ENCODE measurements around the gene CLPTM1L. TPM values are rescaled to one million over a fixed set of nuclear protein-coding genes. Genes with fewer than 3 reads are reported as not detected.
"Not testable (repeated sequence)": the region's sequence is repeated elsewhere in the genome, so short reads cannot be mapped to it uniquely, and the experiment has no call there.

Gene CLPTM1L
- total and polyA plus RNA-seq, 12 donors: 40.7 to 96.5 (median 83.2) TPM

GRCh38 chr5:1342268-1342667 is 2.6 kb downstream of the CLPTM1L start:
- H3K9me3 ChIP-seq (replicated peaks in 1 of 3): no peaks in the 10 kb centered on the region
- H3K4me1 ChIP-seq (replicated peaks in 1 of 2): peaks cover 12 to 23% of the 10 kb centered on the region in 2 donors
- WGBS, 4 donors: 88 to 95% (median 92%) methylated on average over 10 to 12 of the region's 12 CpGs
- DNase-seq: no peak
- H3K4me3 ChIP-seq: no peak overlapping the region
- intact Hi-C loops (cut with DNase I): loop anchor here in 1 of 2 donors (10.0 kb wide), 1 partner anchor 303 kb away; no protein-coding TSS in a partner anchor
- TF ChIP-seq CTCF (IDR thresholded peaks at IDR 0.05) (no peak), POLR2A (IDR thresholded peaks at IDR 0.05) (no peak)
- peaks cover 0 to 44% of the 10 kb centered on the region in 2 donors for H3K36me3 ChIP-seq (replicated peaks in 1 of 2)
- H3K27me3 ChIP-seq: no peaks in the 10 kb centered on the region
- no peak overlapping the region for H3K27ac ChIP-seq

GRCh38 chr5:1341863-1342262 is 3.0 kb downstream of the CLPTM1L start:
- DNase-seq: no peak
- H3K4me3 ChIP-seq: no peak overlapping the region
- H3K27me3 ChIP-seq: no peaks in the 10 kb centered on the region
- peaks cover 12 to 23% of the 10 kb centered on the region in 2 donors for H3K4me1 ChIP-seq (replicated peaks in 1 of 2)
- H3K36me3 ChIP-seq (replicated peaks in 1 of 2): peaks cover 0 to 48% of the 10 kb centered on the region in 2 donors
- TF ChIP-seq POLR2A (IDR thresholded peaks at IDR 0.05): no peak
- TF ChIP-seq CTCF (IDR thresholded peaks at IDR 0.05): no peak
- no peak overlapping the region for H3K27ac ChIP-seq
- intact Hi-C loops (cut with DNase I): loop anchor here in 1 of 2 donors (10.0 kb wide), 1 partner anchor 303 kb away; no protein-coding TSS in a partner anchor
- no peaks in the 10 kb centered on the region for H3K9me3 ChIP-seq (replicated peaks in 1 of 3)
- WGBS, 4 donors: 88 to 92% (median 90%) methylated on average over 9 to 15 of the region's 15 CpGs

GRCh38 chr5:1339818-1340210 is 5.1 kb downstream of the CLPTM1L start:
- 60 to 96% (median 88%) methylated on average over 1 to 17 of the region's 17 CpGs for WGBS, 4 donors
- peaks cover 0 to 69% of the 10 kb centered on the region in 2 donors for H3K36me3 ChIP-seq (replicated peaks in 1 of 2)
- not testable (repeated sequence) for H3K27me3 ChIP-seq; DNase-seq; H3K27ac ChIP-seq; H3K9me3 ChIP-seq (replicated peaks in 1 of 3); H3K4me3 ChIP-seq
- intact Hi-C loops (cut with DNase I): loop anchor here in 1 of 2 donors (10.0 kb wide), 1 partner anchor 305 kb away; no protein-coding TSS in a partner anchor
- H3K4me1 ChIP-seq (replicated peaks in 1 of 2): peaks cover 7 to 13% of the 10 kb centered on the region in 2 donors

GRCh38 chr5:1339139-1339817 is 5.6 kb downstream of the CLPTM1L start:
- Histone ChIP-seq H3K4me1 (replicated peaks in 1 of 2) (peaks cover 6 to 13% of the 10 kb centered on the region in 2 donors), H3K36me3 (replicated peaks in 1 of 2) (peaks cover 0 to 74% of the 10 kb centered on the region in 2 donors)
- intact Hi-C loops (cut with DNase I); H3K9me3 ChIP-seq (replicated peaks in 1 of 3); H3K4me3 ChIP-seq; DNase-seq; H3K27me3 ChIP-seq; H3K27ac ChIP-seq: not testable (repeated sequence)
- 94 to 96% (median 95%) methylated on average over 10 to 34 of the region's 34 CpGs for WGBS, 4 donors

DNA sequence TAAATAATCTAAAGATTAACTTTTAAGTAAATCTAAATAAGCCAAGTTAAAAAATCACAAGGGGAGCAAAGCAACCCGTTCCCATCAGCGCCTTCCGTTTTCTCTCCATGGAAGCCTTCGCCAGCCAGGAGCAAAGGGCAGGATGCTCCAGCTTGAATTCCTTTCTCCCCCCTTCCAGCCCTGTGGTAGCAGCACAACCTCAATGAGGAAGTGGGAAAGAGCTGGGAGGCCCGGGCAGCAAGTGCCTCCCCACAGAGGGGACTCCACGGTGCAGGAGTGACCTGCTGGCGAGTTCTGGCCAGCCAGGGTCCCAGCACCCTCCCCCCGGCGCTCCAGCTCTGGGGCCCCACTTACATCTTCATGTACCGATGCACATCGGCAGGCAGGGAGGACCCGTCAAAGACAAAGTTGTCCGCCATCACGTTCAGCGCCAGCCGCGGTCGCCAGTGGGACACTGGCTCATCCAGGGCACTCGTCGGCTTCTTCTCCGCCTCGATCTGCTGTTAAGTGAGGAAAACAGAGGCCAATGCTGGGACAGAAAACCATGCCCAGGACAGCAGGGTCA is 6.3 kb downstream of the CLPTM1L start:
- WGBS, 4 donors: 91 to 94% (median 93%) methylated on average over 21 to 22 of the region's 22 CpGs
- intact Hi-C loops (cut with DNase I): no loop called here
- peaks cover 0 to 6% of the 10 kb centered on the region in 2 donors for H3K4me1 ChIP-seq (replicated peaks in 1 of 2)
- peaks cover 0 to 81% of the 10 kb centered on the region in 2 donors for H3K36me3 ChIP-seq (replicated peaks in 1 of 2)
- no peak overlapping the region for H3K27ac ChIP-seq
- no peaks in the 10 kb centered on the region for H3K27me3 ChIP-seq
- H3K4me3 ChIP-seq: no peak overlapping the region
- DNase-seq: no peak
- TF ChIP-seq CTCF (IDR thresholded peaks at IDR 0.05) (no peak), POLR2A (IDR thresholded peaks at IDR 0.05) (no peak)
- H3K9me3 ChIP-seq (replicated peaks in 1 of 3): no peaks in the 10 kb centered on the region

All from adrenal gland (tissue), 12 donors.